ENCODE data around the gene PUSL1. TPM values are rescaled to one million over a fixed set of nuclear protein-coding genes. Genes with fewer than 3 reads are reported as not detected.
"Not testable (repeated sequence)": the region's sequence is repeated elsewhere in the genome, so short reads cannot be mapped to it uniquely, and the experiment has no call there.

Gene PUSL1
- total and polyA plus RNA-seq, 2 of the 4 experiments (the other 2 are of a cell fraction) = 10.9 to 33.0 TPM

DNA sequence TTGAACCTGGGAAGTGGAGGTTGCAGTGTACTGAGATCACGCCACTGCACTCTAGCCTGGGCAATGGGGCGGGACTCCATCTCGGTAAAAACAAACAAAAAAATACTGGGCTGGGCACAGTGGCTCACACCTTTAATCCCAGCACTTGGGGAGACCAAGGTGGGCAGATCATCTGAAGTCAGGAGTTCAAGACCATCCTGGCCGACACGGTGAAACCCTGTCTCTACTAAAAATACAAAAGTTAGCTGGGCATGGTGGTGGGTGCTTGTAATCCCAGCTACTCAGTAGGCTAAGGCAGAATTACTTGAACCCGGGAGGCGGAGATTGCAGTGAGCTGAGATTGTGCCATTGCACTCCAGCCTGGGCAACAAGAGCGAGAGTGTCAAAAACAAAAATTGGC is 7.8 kb downstream of the PUSL1 start:
- H4K91ac ChIP-seq (ENCODE audit: insufficient read depth, low read depth, low read length); in situ Hi-C loops (cut with MboI; ENCODE audit: low sequenced_read_pairs); CTCF ChIA-PET; POLR2A ChIA-PET (ENCODE audit: unreplicated experiment); H3K4ac ChIP-seq (ENCODE audit: low read depth, low read length); H3K4me2 ChIP-seq (ENCODE audit: low read depth, low read length); H2AK9ac ChIP-seq (replicated peaks; ENCODE audit: low read depth, low read length, poor library complexity); DNase-seq; BruUV-seq (replicated peaks); H3K9ac ChIP-seq (ENCODE audit: low read depth, low read length); H2BK20ac ChIP-seq (ENCODE audit: low read depth, low read length); H3K9me3 ChIP-seq (ENCODE audit: control insufficient read depth, insufficient read depth, low read length); H3K14ac ChIP-seq (replicated peaks; ENCODE audit: low read depth, low read length); H3K23ac ChIP-seq (ENCODE audit: low read depth, low read length); H3K4me1 ChIP-seq (ENCODE audit: control insufficient read depth, insufficient read depth, low read length); H2BK15ac ChIP-seq (ENCODE audit: low read depth, low read length); ATAC-seq (ENCODE audit: low read depth); H3K56ac ChIP-seq (ENCODE audit: extremely low read depth, insufficient read depth, low read length); H3K4me3 ChIP-seq (ENCODE audit: insufficient read depth, low read depth, low read length); H4K8ac ChIP-seq (ENCODE audit: low read depth in 2 of 2, low read length in 2 of 2); H3K9me1 ChIP-seq (ENCODE audit: insufficient read depth, low read length); H3K18ac ChIP-seq (ENCODE audit: low read depth, low read length); H2BK120ac ChIP-seq (ENCODE audit: low read depth, low read length); H2BK5ac ChIP-seq (ENCODE audit: low read depth, low read length, poor library complexity, severe bottlenecking); H2AFZ ChIP-seq (replicated peaks; ENCODE audit: low read length, poor library complexity); H4K5ac ChIP-seq (ENCODE audit: low read depth, low read length); H2AK5ac ChIP-seq (ENCODE audit: low read depth, low read length); dilution Hi-C loops (cut with HindIII; ENCODE audit: low sequenced_read_pairs, unreplicated experiment); intact Hi-C loops (cut with micrococcal nuclease); H3K27me3 ChIP-seq (ENCODE audit: control insufficient read depth, insufficient read depth, low read length); H3K27ac ChIP-seq (ENCODE audit: insufficient read depth, low read length): not testable (repeated sequence)
- Histone ChIP-seq H3K36me3 (ENCODE audit: control insufficient read depth, insufficient read depth, low read length) (peaks cover 67% of the 10 kb centered on the region), H3K79me1 (ENCODE audit: low read depth in 1 of 2, low read length in 2 of 2) (peaks cover 16 to 64% of the 10 kb centered on the region in 2 experiments), H4K20me1 (ENCODE audit: insufficient read depth, low read length) (peaks cover 70% of the 10 kb centered on the region)
- WGBS, 2 experiments (ENCODE audit: extremely low coverage in 2 of 2, insufficient read length in 1 of 2) = 72% methylated on average over 3 of the region's 8 CpGs; no CpG with 5 or more reads in 1 of the 2 experiments
